ENCODE data around the gene ALPK1. TPM values are rescaled to one million over a fixed set of nuclear protein-coding genes. Genes with fewer than 3 reads are reported as not detected.

The ALPK1 gene
- total and polyA plus RNA-seq, 11 donors = 1.3 to 21.7 (median 3.2) TPM

DNA sequence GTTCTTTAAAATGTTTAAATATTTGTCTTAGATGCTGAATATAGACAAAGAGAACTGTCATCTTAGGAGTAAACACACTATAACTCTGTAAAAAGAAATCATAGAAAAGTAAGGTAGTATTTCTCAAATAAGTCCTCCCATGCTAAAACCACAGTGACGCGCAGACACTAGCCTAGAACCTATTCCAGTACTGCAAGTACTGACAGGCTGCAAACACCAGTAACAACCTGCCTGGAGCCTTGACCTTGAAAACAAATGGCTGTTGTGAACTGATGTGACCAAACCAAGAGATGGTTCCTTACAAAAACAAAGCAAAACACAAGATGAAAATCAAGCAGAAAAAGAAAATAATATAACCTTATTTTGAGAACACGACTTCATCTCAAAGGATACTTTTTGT is 19.9 kb upstream of the ALPK1 start:
- Histone ChIP-seq H3K9me3 (peaks cover 0 to 4% (median 0%) of the 10 kb centered on the region in 12 donors), H3K27ac (peak overlapping the region in 1 of 12 donors; percentile 36), H3K27me3 (no peaks in the 10 kb centered on the region), H3K4me3 (no peak overlapping the region), H3K4me1 (peaks cover 0 to 33% (median 2%) of the 10 kb centered on the region in 12 donors), H3K36me3 (peaks cover 0 to 36% (median 0%) of the 10 kb centered on the region in 9 donors)
- no peak for TF ChIP-seq POLR2A (IDR thresholded peaks at IDR 0.05)
- TF ChIP-seq CTCF (IDR thresholded peaks at IDR 0.05) = no peak
- ATAC-seq (peak in 1 of 4 donors; percentile 41), DNase-seq (no peak)
- WGBS, 4 donors = 84 to 96% (median 93%) methylated on average over 3 of the region's 3 CpGs
- intact Hi-C loops (cut with DNase I) = no loop called here

DNA sequence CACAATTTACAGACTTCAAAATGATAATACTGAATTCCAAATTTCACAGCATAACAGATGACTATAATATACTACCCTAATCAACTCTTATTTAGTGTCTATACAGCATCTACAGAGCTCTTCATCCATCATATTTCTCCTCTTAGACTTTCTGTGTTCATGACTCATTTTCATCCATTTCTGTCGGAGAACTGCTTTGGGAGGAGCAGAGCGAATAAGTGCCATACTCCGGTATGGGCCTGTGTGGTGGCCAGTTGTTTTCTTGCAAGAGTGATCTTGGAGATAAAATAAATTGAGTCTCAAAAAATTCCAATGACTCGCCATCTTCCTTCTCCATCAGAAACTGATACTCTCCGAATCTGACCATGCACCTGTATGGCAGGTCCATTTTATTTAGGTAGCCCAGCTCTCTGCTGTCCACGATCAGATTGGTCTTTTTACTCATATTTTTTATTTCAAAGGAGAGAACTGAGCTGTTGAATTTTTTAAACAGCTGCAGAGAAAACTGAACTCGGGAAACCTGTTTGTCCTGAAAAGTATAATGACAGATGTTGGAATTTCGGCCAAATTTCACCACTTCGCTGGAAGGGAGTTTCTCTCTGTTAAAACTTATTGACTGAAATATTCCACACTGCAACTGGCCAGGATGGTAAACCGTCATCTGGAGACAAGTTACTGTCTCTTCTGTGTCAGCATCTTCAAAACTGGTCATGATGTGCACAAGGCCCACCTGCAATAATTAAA is 19.3 kb upstream of the ALPK1 start:
- intact Hi-C loops (cut with DNase I) = no loop called here
- H3K4me3 ChIP-seq = no peak overlapping the region
- no peaks in the 10 kb centered on the region for H3K9me3 ChIP-seq
- H3K27ac ChIP-seq = no peak overlapping the region
- no peak for DNase-seq
- no peaks in the 10 kb centered on the region for H3K27me3 ChIP-seq
- peaks cover 0 to 39% (median 2%) of the 10 kb centered on the region in 12 donors for H3K4me1 ChIP-seq
- WGBS, 4 donors = 84 to 89% (median 85%) methylated on average over 10 of the region's 10 CpGs
- TF ChIP-seq CTCF (IDR thresholded peaks at IDR 0.05) = no peak
- no peak for TF ChIP-seq POLR2A (IDR thresholded peaks at IDR 0.05)
- no peak for ATAC-seq
- peaks cover 0 to 36% (median 0%) of the 10 kb centered on the region in 9 donors for H3K36me3 ChIP-seq

GRCh38 chr4:112279025-112279881 is 17.9 kb upstream of the ALPK1 start:
- H3K9me3 ChIP-seq = no peaks in the 10 kb centered on the region
- peak; percentile 71 to 78 (median 72) for ATAC-seq
- intact Hi-C loops (cut with DNase I) = no loop called here
- peaks cover 0 to 53% (median 6%) of the 10 kb centered on the region in 12 donors for H3K4me1 ChIP-seq
- WGBS, 4 donors = 41 to 53% (median 49%) methylated on average over 10 of the region's 10 CpGs
- peaks cover 0 to 33% (median 0%) of the 10 kb centered on the region in 9 donors for H3K36me3 ChIP-seq
- DNase-seq = no peak
- no peak for TF ChIP-seq CTCF (IDR thresholded peaks at IDR 0.05)
- TF ChIP-seq POLR2A (IDR thresholded peaks at IDR 0.05) = no peak
- H3K27ac ChIP-seq = peak overlapping the region in 9 of 12 donors; percentile 0 to 75 (median 29)
- H3K27me3 ChIP-seq = no peaks in the 10 kb centered on the region
- peak overlapping the region in 8 of 12 donors; percentile 7 to 45 (median 28) for H3K4me3 ChIP-seq

DNA sequence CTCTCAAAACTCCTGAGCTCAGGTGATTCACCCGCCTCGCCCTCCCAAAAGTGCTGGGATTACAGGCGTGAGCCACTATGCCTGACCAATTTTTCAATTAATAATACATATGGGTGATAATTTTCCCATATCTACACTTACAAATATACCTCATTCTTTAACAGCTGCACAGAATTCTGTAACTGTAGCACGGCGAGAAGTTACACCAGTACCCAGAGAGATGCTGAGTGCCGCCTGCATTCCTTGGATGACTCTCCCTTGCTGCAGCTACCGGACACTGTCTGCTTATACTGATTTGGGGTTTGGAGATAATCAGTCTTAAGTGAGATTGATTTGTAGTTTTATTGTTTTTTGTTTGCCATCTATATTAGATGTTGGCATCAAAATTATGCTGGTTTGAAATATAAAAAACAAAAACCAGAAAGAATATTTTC is 17.3 kb upstream of the ALPK1 start:
- no peaks in the 10 kb centered on the region for H3K9me3 ChIP-seq
- DNase-seq = no peak
- peaks cover 0 to 26% (median 0%) of the 10 kb centered on the region in 9 donors for H3K36me3 ChIP-seq
- intact Hi-C loops (cut with DNase I) = no loop called here
- H3K4me1 ChIP-seq = peaks cover 0 to 54% (median 8%) of the 10 kb centered on the region in 12 donors
- WGBS, 4 donors = 61 to 78% (median 73%) methylated on average over 7 of the region's 7 CpGs
- H3K27ac ChIP-seq = peak overlapping the region in 7 of 12 donors; percentile 0 to 75 (median 42)
- ATAC-seq = peak in 1 of 4 donors; percentile 49
- H3K4me3 ChIP-seq = peak overlapping the region in 8 of 12 donors; percentile 7 to 45 (median 28)
- H3K27me3 ChIP-seq = no peaks in the 10 kb centered on the region
- TF ChIP-seq CTCF (IDR thresholded peaks at IDR 0.05) = no peak
